ENCODE data around the gene TMEM138.

Gene TMEM138

GRCh38 chr11:61361741-61362541 lies at the start of gene TMEM138, which contains the start of gene CYB561A3:
TMEM138 (plus strand) TSS chr11:61362374; CDS start chr11:61364391, 2,017 bp downstream.
CYB561A3 (minus strand) TSS chr11:61361882; CDS start chr11:61356713, 5,169 bp downstream.
- Histone ChIP-seq H3K9me3 (ENCODE audit: insufficient read depth, low read length) (no peaks in the 10 kb centered on the region), H3K4me1 (ENCODE audit: low read length) (peaks cover 41% of the 10 kb centered on the region), H3K4me2 (ENCODE audit: low read length) (peak within 1 kb of the TSS; percentile 96), H3K27ac (ENCODE audit: low read length) (peak within 1 kb of the TSS; percentile 99), H4K20me1 (ENCODE audit: insufficient read depth, low read length) (no peaks in the 10 kb centered on the region), H2AFZ (ENCODE audit: low read depth, low read length) (peak within 1 kb of the TSS; percentile 92), H3K9ac (ENCODE audit: low read length) (peak within 1 kb of the TSS; percentile 97), H3K4me3 (ENCODE audit: low read length) (peak within 1 kb of the TSS; percentile 96), H3K79me2 (ENCODE audit: low read length) (peaks cover 64% of the 10 kb centered on the region), H3K27me3 (ENCODE audit: low read depth, low read length) (no peaks in the 10 kb centered on the region), H3K36me3 (replicated peaks; ENCODE audit: low read depth, low read length) (peaks cover 40% of the 10 kb centered on the region)
- TF ChIP-seq EZH2phosphoT487 (IDR thresholded peaks at IDR 0.05; ENCODE audit: low read depth), result no peak

GRCh38 chr11:61315260-61315659 lies 46.9 kb upstream of the TMEM138 start:
- Histone ChIP-seq H3K4me1 (ENCODE audit: low read length) (no peaks in the 10 kb centered on the region), H4K20me1 (ENCODE audit: insufficient read depth, low read length) (no peaks in the 10 kb centered on the region), H3K4me2 (ENCODE audit: low read length) (no peak overlapping the region), H2AFZ (ENCODE audit: low read depth, low read length) (no peak overlapping the region), H3K27ac (ENCODE audit: low read length) (no peak overlapping the region), H3K79me2 (ENCODE audit: low read length) (no peaks in the 10 kb centered on the region), H3K9me3 (ENCODE audit: insufficient read depth, low read length) (no peaks in the 10 kb centered on the region), H3K27me3 (ENCODE audit: low read depth, low read length) (no peaks in the 10 kb centered on the region), H3K4me3 (ENCODE audit: low read length) (no peak overlapping the region), H3K9ac (ENCODE audit: low read length) (no peak overlapping the region), H3K36me3 (replicated peaks; ENCODE audit: low read depth, low read length) (peaks cover 67% of the 10 kb centered on the region)
- TF ChIP-seq, protein P1, sequence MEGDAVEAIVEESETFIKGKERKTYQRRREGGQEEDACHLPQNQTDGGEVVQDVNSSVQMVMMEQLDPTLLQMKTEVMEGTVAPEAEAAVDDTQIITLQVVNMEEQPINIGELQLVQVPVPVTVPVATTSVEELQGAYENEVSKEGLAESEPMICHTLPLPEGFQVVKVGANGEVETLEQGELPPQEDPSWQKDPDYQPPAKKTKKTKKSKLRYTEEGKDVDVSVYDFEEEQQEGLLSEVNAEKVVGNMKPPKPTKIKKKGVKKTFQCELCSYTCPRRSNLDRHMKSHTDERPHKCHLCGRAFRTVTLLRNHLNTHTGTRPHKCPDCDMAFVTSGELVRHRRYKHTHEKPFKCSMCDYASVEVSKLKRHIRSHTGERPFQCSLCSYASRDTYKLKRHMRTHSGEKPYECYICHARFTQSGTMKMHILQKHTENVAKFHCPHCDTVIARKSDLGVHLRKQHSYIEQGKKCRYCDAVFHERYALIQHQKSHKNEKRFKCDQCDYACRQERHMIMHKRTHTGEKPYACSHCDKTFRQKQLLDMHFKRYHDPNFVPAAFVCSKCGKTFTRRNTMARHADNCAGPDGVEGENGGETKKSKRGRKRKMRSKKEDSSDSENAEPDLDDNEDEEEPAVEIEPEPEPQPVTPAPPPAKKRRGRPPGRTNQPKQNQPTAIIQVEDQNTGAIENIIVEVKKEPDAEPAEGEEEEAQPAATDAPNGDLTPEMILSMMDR (IDR thresholded peaks at IDR 0.05; ENCODE audit: low read depth, low read length), result no peak
- TF ChIP-seq EZH2phosphoT487 (IDR thresholded peaks at IDR 0.05; ENCODE audit: low read depth), result no peak

DNA sequence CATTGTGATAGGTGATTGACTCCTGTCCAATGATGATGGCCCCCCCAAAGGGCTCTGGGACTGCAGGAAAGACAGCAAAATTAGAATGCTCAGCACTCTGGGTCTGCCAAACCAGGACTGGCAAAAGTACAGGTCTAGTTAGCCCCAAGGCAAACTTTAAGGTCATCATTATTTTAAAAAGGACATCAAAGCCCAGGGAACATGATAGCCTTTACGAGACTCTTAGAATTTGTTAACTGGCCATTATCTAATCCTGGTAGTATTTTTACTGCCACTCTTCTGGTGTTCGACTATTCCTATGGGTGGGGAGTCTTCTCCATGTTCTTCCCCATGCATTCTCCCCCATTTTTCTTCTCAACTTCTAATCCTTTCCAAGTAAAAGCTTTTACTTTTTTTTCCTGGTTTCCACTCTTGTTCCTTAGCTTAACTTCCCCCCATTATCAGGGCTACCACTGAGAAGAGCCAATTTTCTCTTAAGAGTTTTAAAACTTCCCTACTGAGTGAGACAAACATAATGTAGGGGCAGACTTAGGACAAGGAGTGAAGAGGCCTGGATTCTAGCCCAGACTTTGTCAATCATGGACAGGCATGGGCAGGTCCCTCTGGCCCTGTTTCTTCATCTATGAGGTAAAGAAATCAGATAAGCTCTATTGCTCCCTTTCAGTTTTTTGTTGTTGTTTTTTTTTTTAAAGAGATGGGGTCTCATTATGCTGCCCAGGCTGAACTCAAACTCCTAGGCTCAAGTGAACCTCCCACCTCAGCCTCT lies 36.3 kb upstream of the TMEM138 start:
- Histone ChIP-seq H3K4me1 (ENCODE audit: low read length) (peaks cover under 1% of the 10 kb centered on the region), H3K9ac (ENCODE audit: low read length) (no peak overlapping the region), H3K4me2 (ENCODE audit: low read length) (no peak overlapping the region), H4K20me1 (ENCODE audit: insufficient read depth, low read length) (no peaks in the 10 kb centered on the region), H3K36me3 (replicated peaks; ENCODE audit: low read depth, low read length) (peaks cover 73% of the 10 kb centered on the region), H3K79me2 (ENCODE audit: low read length) (peaks cover 57% of the 10 kb centered on the region), H2AFZ (ENCODE audit: low read depth, low read length) (no peak overlapping the region), H3K27me3 (ENCODE audit: low read depth, low read length) (no peaks in the 10 kb centered on the region), H3K9me3 (ENCODE audit: insufficient read depth, low read length) (no peaks in the 10 kb centered on the region), H3K27ac (ENCODE audit: low read length) (no peak overlapping the region), H3K4me3 (ENCODE audit: low read length) (no peak overlapping the region)
- TF ChIP-seq, protein P1 (IDR thresholded peaks at IDR 0.05; ENCODE audit: low read depth, low read length), result no peak
- no peak for TF ChIP-seq EZH2phosphoT487 (IDR thresholded peaks at IDR 0.05; ENCODE audit: low read depth)

DNA sequence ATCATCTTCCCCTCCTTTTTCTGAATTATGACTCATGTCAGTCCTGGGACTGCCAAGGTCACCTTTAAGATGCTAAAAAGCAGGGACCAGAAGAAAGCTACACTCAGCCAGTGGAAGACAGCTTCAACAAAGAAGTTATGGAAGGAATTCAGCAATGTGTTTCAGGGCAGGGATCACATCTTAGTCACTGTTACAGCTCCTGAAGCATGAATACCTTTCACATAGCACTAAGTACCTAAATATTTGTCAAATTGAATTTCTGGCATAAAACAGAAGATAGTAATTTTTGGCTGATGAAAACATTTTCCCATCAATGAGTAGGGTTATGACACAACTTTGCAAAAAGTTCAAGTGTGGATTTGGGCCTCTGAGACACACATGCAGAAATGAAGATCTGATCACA lies 34.5 kb upstream of the TMEM138 start:
- Histone ChIP-seq H3K27me3 (ENCODE audit: low read depth, low read length) (no peaks in the 10 kb centered on the region), H3K4me2 (ENCODE audit: low read length) (no peak overlapping the region), H3K79me2 (ENCODE audit: low read length) (peaks cover 75% of the 10 kb centered on the region), H3K4me3 (ENCODE audit: low read length) (no peak overlapping the region), H4K20me1 (ENCODE audit: insufficient read depth, low read length) (peaks cover 14% of the 10 kb centered on the region), H3K9ac (ENCODE audit: low read length) (no peak overlapping the region), H2AFZ (ENCODE audit: low read depth, low read length) (no peak overlapping the region), H3K4me1 (ENCODE audit: low read length) (peaks cover 13% of the 10 kb centered on the region), H3K36me3 (replicated peaks; ENCODE audit: low read depth, low read length) (peaks cover 64% of the 10 kb centered on the region), H3K9me3 (ENCODE audit: insufficient read depth, low read length) (no peaks in the 10 kb centered on the region), H3K27ac (ENCODE audit: low read length) (no peak overlapping the region)
- TF ChIP-seq EZH2phosphoT487 (IDR thresholded peaks at IDR 0.05; ENCODE audit: low read depth), result no peak
- TF ChIP-seq, protein P1 (IDR thresholded peaks at IDR 0.05; ENCODE audit: low read depth, low read length), result no peak
